GM18511 (cell line): ENCODE data around the gene DYNC2H1.

Experiments used
- ATAC-seq: cut with Tn5 transposase; IDR thresholded peaks from one replicate; pipeline ENCODE4 v1.9.1; 2021; ENCODE audit warnings: mild to moderate bottlenecking, moderate library complexity; ENCODE audit not compliant: unreplicated experiment

The DYNC2H1 gene

DNA sequence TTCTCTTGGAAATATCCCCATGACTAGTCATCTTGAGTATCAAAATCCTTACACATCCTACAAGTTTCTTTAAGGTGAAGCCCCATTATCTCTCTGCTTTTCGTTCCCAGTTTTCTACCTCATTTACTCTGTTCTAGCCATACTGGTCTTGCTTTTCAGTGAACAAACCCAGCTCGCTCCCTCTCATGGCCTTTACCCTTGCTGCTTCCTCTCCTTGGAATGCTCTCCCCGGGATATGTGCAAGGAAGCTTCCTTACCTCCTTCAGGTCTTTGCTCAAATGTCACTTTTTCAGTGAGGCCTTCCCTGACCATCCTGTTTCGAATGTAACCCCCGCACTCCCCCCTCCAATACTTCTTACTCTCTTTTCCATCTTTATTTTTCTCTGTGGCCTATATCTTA, 331.8 kb downstream of the DYNC2H1 start:
- no peak for ATAC-seq

DNA sequence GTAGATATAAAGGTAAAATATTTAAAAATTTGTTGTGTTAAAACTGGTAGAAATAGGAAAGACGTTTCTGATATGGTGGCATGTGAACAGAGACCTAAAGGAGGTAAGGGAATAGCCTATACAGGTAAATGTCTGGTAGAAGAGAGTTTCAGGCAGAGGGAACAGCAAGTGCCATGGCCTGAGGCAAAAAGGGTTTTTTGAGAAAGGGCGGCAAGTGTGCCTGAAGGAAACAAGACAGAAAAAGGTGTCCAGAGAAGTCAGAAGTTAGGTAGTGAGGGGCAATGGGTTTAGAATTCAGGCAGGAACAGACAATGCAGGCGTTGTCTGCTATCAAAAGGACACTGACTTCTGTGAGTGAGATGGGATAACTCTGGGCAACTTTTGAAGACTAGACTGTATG, 339.7 kb downstream of the DYNC2H1 start:
- no peak for ATAC-seq

DNA sequence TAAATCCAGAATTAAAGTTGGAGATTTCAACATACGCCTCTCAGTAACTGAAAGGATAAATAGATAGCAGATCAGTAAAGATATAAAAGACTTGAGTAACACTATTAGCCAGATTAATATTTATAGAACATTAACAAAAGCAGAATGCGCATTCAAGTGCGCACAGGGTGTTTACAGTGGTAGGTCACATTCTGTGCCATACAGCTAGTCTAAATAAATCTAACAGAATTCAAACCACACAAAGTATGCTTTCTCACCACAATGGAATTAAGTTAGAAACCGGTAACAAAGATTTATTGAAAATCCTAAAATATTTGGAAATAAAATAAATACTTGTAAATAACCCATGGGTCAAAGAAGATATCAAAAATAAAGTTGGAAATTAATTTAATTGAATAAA, 341.0 kb downstream of the DYNC2H1 start:
- ATAC-seq = no peak

DNA sequence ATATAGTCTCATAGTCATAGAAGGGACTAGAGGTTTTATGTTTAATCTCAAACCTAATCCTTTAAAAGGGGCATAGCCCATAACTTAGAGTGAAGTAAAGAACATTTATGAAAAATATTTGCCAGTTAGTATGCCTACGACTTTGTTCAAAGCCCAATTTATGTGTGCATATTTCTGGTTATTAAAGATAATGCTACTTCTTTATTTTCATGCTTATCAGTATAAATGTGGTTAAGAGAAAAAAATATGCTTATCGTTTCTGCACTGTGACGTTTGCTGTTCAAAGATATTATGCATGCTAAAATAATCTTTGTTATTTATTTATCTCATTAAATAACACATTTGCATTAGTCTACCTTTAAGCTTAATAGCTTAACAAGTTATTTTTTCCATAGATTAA, 343.9 kb downstream of the DYNC2H1 start:
- ATAC-seq = no peak

DNA sequence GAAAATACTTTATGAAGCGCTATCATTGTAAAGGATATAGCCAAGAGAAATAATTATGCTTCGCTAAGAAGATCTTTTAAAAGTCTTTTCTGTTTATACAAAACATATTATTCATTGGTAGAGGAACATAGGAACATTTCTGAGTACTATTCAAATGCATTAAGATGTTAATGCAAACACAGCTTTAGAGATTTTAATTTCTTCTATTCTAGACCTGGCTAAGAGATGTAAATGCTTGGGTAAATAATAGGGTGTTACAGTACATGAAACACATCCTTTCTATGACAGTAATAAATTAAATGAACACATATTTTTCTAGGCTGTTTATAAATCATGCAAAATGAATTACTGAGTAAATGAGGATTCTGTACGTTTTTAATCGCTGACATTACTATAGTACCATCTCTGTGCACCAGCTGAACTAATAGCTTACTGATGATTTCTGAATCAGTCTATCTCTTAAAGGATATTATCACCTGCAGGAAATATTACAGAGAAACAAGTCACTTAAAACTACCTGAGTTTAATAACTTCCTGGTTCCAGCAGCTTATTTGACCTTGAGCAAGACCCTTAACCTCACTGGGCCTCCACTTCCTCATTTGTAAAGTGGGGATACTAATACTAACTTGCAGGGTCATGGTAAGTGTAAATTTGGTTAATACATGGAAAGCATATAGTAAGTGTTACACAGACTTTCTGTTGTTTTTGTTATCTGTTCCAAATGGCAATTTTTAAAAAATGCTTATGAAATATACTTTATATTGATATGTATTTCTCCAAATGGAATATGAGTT, 344.9 kb downstream of the DYNC2H1 start:
- ATAC-seq = no peak

DNA sequence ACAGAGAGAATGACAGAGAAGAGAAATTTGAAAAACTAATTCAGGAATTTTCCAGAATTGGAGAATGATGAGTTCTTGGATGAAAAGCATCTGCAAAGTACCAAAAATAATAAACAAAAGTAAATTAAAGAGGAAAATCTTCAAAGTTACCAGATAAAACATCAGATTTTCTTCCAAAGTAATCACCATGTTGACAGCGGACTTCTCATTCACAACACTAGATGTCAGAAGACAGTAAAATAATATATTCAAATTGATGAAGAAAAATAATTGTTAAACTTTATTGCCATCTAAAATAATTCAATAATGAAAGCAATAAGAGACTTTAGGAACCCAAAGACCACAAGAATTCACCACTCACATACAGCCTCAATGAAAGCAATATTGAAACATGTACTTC, 355.2 kb downstream of the DYNC2H1 start:
- no peak for ATAC-seq

DNA sequence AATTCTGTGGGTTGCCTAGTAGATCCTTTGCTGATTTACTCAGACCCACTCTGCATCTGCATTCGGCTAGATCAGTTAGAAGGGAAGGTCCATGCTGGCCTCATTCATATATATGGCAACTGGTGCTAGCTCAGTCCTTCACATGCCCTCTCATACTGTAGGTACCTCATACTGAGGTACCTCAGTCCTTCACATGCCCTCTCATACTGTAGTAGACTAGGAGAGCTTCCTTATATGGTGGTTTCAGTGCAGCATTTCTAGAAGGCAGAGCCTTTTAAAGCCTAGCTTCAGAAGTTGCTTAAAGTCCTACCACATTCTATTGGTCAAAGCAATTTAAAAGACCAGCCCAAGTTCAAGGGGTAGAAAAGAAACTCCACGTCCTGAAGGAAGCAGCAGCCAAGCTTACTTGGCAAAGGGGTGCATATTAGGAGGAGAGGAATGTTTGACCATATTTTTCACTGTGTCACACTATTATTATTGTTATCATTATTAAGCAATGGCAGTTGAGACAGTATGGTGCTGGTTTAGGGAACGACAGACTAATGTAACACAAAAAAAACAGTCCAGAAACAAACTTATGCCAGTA, 356.4 kb downstream of the DYNC2H1 start:
- no peak for ATAC-seq

DNA sequence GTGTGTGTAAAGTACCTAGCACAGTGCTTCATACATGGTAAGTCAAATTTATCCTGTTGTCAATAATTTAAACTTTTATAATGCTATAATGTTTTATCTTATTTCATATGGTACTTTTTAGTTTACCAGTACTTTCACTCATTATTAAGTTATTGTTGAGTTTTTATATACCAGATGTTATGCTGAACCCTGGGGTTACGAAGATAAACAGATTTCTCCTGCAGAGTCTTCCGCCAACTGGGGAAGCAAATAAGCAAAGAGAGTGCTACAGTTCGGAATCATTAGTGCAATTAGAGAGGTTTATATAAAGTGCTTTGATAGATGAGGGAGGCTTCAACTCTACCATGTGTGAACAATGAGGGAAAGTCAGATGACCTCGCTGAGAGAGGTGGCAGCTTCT, 362.3 kb downstream of the DYNC2H1 start:
- no peak for ATAC-seq

DNA sequence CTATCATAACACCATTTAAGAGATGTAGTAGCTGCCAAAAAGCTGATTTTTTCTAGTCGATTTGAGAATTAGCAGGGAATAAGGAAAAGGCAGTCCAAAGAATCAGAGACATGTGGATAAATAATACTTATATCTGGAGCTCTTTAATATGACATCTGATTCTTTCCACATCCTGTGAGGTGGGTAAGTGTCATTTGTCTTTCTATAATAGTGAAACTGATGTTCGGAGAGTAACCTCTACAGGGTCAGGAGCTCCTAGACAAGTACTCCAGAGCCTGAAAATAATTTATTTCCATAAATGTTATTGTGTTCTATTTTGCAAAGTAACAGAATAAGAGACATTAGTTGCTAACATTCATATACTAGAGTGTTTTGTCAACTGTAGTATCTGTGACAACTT, 367.6 kb downstream of the DYNC2H1 start:
- ATAC-seq = no peak

DNA sequence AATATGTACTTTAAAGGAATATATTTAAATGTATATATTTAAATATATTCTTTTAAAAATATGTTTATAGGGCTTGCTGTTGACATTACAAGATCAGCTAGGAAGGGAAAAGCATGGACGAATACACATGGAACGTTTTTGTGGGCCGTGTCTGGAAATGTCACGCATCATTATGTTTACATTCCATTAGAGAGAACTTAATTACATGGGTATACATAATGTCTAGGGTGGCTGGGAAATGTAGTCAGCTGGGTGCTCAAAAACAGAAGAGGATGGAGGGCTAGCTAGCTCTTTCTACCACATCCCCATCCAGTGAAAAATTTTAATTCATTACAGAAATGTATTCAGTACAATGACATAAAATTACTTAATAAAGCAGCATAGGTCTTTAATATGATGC, 371.2 kb downstream of the DYNC2H1 start:
- ATAC-seq = no peak

DNA sequence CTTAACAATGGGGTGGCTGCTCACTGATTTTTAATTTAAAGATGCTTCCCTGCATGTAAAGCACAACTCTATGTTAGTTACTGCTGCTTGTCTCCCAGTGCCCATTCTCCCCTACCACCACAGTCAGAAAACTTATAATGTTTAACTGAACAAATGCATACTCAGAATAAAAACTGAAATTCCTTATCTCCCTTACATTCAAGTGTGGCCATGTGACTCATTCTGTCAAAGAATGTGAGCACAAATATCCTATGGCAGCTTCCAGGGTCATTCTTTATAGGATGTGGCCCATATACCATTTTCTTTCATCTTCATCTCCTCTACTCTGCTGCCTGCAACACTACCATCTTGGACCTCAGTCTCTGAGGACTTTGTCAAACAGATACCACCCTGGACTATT, 374.8 kb downstream of the DYNC2H1 start:
- ATAC-seq = no peak

DNA sequence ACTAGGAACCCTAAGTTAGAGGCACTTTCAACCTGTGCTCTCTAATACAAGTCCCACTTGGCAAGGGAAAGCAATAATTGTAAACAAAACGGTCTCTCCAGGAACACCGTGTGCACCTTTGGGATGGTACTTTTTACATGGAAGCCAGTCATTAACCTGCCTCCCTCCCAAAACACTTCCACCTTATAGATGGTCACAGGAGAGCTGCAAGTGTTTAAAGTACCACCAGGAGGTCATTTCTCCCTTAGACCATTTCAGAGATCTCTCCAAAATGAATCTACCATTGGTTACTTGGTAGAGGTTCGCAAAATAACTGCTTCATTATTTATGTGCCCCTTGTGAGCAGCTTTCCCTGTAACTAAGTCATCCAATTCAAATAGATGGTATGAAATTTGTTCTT, 375.3 kb downstream of the DYNC2H1 start:
- no peak for ATAC-seq

DNA sequence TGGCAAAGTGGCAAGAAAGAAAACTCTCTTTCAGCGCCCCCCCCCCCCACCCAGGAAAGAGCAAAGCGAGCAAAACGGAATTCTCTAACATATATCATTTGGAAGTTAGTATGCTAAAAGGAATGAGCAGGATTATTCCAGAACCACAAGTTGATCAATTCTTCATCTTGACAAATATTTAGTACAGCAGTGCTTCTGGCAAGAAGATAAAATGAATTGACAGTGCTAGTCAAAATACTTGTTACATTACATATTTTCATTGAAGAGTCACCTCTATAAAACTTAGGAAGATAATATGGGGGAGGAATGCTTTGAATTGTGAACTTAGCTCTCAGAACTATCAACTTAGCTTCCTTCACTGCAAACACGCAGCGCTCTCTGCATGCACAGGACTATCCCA, 377.4 kb downstream of the DYNC2H1 start:
- no peak for ATAC-seq

DNA sequence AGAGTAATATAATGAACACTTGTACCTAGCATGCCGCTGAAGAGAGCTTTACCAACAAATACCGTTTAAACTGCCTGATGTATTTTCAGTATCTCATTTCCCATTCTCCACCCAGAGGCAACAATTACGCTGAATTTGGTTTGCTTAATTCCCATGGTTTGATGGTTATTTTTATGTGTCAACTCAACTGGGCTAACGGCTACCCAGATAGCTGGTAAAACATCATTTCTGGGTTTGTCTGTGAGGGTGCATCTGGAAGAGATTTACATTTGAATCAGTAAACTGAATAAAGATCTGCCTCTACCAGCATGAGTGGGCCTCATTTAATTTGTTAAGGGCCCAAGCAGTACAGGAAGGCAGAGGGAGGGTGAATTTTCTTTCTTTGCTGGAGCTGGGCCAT, 377.9 kb downstream of the DYNC2H1 start:
- ATAC-seq = no peak

DNA sequence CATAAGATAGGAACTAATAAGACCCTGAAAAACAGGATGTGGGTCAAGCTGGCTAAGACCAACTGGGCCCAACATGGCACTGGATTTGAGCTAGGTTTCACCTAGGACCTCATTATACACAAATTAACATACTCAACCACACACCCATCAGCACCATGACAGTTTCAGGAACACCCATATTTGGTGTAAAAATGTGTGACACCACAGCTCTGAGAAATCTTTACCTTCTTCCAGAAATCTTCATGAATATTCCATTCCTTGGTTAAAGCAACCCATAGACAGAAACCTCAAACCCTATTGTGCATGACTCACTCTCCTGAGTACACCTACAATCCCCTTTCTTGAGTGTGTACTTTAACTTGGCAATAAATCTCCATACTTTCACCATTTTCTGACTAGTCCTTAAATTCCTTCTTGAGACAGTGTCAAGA, 378.8 kb downstream of the DYNC2H1 start:
- ATAC-seq = no peak

DNA sequence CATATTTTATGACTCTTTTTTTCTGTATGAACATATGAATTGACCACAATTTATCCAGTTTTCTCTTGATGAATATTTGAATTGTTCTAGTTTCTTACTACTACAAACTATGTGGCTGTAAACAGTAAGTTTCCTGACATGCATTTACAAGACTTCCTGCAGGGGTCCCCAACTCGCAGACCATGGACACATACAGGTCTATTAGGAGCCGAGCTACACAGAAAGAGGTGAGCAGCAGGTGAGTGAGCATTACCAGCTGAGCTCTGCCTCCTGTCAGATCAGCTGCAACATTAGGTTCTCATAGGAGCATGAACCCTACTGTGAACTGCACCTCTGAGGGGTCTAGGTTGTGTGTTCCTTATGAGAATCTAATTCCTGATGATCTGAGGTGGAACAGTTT, 379.4 kb downstream of the DYNC2H1 start:
- ATAC-seq = no peak

DNA sequence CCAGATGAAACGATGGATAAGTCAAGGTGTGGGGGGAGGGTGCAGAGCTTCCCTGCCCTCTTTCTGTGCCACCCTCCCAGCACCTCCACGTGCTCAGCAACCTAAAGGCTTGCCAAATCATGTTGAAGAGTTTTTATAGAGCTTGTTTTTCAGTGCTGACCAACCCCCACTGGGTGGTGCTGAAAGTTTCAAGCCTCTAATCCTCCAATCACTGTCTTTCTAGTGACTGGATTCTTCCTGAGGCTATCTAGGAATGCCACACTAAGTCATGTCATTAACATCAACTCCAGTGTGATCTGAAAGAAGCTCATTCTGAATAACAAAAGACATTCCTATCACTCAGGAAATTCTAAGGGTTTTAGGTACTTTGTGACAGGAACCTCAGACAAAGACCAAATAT, 382.6 kb downstream of the DYNC2H1 start:
- no peak for ATAC-seq

DNA sequence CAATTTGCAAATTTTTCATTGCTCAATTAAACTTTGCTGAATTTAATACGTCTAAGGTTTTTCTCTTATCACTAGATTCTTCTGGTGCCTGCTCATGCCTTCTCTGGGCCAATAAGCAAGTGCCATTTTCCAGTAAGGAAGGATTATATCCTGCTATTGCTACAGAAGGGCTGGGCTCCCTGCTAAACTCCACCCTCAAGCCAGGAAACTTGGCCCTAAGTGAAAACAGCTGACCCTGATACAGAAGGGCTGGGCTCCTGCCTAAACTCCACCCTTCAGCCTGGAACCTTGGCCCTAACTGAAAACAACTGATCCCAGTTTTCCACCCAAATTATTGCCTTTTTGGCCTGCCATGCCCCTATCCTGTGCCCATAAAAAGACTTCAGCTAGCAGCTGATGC, 385.3 kb downstream of the DYNC2H1 start:
- ATAC-seq = no peak

DNA sequence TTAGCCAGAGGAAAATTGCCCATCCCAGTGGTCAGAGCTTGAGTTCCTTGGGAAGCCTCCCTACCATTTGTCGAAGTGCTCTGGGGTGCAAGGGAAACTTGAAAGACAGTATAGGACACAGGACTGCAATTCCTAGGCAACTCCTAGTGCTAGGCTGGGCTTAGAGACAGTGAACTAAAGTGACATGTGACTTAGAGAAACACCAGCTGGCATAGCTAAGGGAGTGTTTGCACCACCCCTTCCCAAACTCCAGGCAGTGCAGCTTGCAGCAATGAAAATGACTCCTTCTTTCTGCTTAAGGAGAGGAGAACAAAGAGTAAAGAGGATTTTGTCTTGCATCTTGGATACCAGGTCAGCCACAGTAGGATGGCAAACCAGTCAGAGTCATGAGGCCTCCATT, 388.0 kb downstream of the DYNC2H1 start:
- ATAC-seq = no peak

DNA sequence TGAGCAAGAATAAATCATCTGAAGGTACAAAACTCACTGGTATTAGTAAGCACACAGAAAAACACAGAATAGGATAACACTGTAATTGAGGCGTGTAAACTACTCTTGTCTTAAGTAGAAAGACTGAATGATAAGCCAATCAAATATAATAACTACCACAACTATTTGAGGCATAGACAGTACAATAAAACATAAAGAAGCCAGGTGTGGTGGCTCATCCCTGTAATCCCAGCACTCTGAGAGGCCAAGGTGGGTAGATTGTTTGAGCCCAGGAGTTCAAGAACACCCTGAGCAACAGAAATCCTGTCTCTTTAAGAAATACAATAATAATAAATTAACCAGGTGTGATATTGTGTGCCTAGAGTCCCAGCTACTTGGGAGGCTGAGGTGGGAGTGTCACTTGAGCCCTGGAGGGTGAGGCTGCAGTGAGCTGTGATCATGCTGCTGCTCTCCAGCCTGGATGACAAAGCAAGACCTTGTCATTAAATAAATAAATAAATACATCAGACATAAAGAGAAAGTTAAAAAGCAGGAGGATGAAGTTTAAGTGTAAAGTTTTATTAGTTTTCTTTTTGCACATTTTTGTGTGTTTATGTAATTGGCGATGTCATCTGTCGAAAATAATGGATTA, 390.6 kb downstream of the DYNC2H1 start:
- no peak for ATAC-seq

DNA sequence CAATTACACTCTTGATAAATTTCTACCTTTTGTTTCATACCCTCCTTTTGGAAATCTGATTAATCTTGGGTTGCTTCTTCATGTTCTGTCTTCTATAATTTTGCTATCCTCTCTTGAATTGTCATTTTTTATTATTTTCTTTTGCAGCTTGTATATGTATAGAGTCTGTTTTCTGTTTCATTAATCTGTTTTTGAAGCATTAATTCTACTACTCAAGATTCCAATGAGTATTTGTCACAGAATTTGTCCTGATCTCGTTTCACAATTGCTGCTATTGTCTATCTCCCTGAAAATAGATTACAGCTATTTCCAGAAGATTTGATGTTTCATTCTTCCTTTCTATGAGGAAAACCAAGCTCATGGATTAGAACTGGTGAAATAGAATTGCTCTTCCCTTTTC, 406.1 kb downstream of the DYNC2H1 start:
- no peak for ATAC-seq

DNA sequence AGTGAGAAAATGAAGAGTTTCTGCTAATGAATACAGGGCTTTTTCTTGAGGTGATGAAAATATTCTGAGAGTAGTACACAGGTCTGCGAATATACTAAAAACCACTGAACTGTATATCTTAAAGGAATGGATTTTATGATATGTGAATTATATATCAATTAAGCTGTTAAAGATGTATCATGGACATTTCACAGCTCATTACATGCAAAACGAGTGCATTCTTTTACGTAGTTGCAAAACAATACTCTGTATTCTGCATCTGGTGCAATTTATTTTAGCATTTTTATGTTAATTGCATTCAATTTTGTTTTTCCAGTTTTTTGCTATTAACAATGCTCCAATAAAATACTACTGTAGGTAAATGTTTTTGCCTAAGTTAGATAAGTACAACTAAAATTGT, 411.6 kb downstream of the DYNC2H1 start:
- ATAC-seq = no peak
